Neural progenitor cell (in vitro differentiated cells): ENCODE data around the gene NUAK2. TPM values are rescaled to one million over a fixed set of nuclear protein-coding genes. Genes with fewer than 3 reads are reported as not detected.

Experiments
- DNase-seq: peaks from one replicate; pipeline ENCODE4 v3.0.0-alpha.2; 2016; ENCODE audit warnings: low spot score
- H2AFZ ChIP-seq: fragments of 200-600 bp; sonication (generic); replicated peaks from 2 replicates; pipeline ENCODE4 v1.6.1; 2016; ENCODE audit warnings: antibody characterized with exemption
- H3F3A ChIP-seq: fragments of 200-600 bp; sonication (generic); 2 replicates; pipeline ENCODE4 v1.6.1; 2016; ENCODE audit warnings: antibody characterized with exemption, low read depth
- H3K27ac ChIP-seq: fragments of 200-600 bp; sonication (generic); 2 replicates; pipeline ENCODE4 v1.5.1; 2016; ENCODE audit warnings: mild to moderate bottlenecking
- H3K27me3 ChIP-seq: fragments of 200-600 bp; sonication (generic); 2 replicates; pipeline ENCODE4 v1.6.1; 2016; ENCODE audit warnings: mild to moderate bottlenecking, moderate library complexity
- H3K36me3 ChIP-seq: fragments of 200-600 bp; sonication (generic); 2 replicates; pipeline ENCODE4 v1.5.1; 2016
- H3K4me1 ChIP-seq: fragments of 200-600 bp; sonication (generic); 2 replicates; pipeline ENCODE4 v1.6.1; 2016; ENCODE audit warnings: mixed run types
- H3K4me2 ChIP-seq: fragments of 200-600 bp; sonication (generic); 2 replicates; pipeline ENCODE4 v1.6.1; 2016
- H3K4me3 ChIP-seq: fragments of 200-600 bp; sonication (generic); 2 replicates; pipeline ENCODE4 v1.5.1; 2016
- H3K79me2 ChIP-seq: fragments of 200-600 bp; sonication (generic); 2 replicates; pipeline ENCODE4 v1.6.1; 2016; ENCODE audit warnings: low read depth
- H3K9ac ChIP-seq: fragments of 200-600 bp; sonication (generic); 2 replicates; pipeline ENCODE4 v1.6.1; 2016
- H3K9me3 ChIP-seq: fragments of 200-600 bp; sonication (generic); 2 replicates; pipeline ENCODE4 v1.5.1; 2016; ENCODE audit warnings: low read depth
- H4K20me1 ChIP-seq: fragments of 200-600 bp; sonication (generic); 2 replicates; pipeline ENCODE4 v1.6.1; 2016; ENCODE audit warnings: low read depth
- H3K27ac Mint-ChIP-seq: 3 replicates; pipeline ENCODE4 v1.8.0; 2021; ENCODE audit warnings: mixed read lengths
- H3K27me3 Mint-ChIP-seq: 2 replicates; pipeline ENCODE4 v1.8.0; 2022; ENCODE audit warnings: low read depth, mild to moderate bottlenecking, inconsistent platforms, moderate library complexity, mixed read lengths; ENCODE audit not compliant: insufficient read depth
- H3K36me3 Mint-ChIP-seq: 3 replicates; pipeline ENCODE4 v1.8.0; 2021; ENCODE audit warnings: mixed read lengths
- H3K4me1 Mint-ChIP-seq: 3 replicates; pipeline ENCODE4 v1.8.0; 2021; ENCODE audit warnings: mixed read lengths
- H3K4me3 Mint-ChIP-seq: 3 replicates; pipeline ENCODE4 v1.8.0; 2021; ENCODE audit warnings: mild to moderate bottlenecking, moderate library complexity, mixed read lengths
- H3K9me3 Mint-ChIP-seq: 3 replicates; pipeline ENCODE4 v1.8.0; 2020; ENCODE audit warnings: mixed read lengths
- CTCF ChIP-seq: fragments of 200-600 bp; sonication (generic); IDR thresholded peaks from 2 replicates; pipeline ENCODE4 v1.5.1; 2017; ENCODE audit warnings: antibody characterized with exemption, mild to moderate bottlenecking
- EZH2 ChIP-seq: fragments of 200-600 bp; sonication (generic); IDR thresholded peaks from 2 replicates; pipeline ENCODE4 v1.6.1; 2017; ENCODE audit warnings: antibody characterized with exemption, mild to moderate bottlenecking, moderate library complexity
- EZH2phosphoT487 ChIP-seq: fragments of 200-600 bp; sonication (generic); IDR thresholded peaks from 2 replicates; pipeline ENCODE4 v1.6.1; 2017; ENCODE audit warnings: antibody characterized with exemption
- total RNA-seq: library from RNA; depleted of rRNA; stranded (reverse); fragments of >200 nt; gene quantifications from 2 replicates; pipeline ENCODE4 v1.2.3, GENCODE V29; 2015; ENCODE audit warnings: low replicate concordance

Gene NUAK2
- total RNA-seq, 1 donor from 2014 or later: 29.4 TPM

GRCh38 chr1:205259324-205259832 lies 62.2 kb downstream of the NUAK2 start:
- Histone ChIP-seq H3K4me3 (no peak overlapping the region), H3K36me3 (no peaks in the 10 kb centered on the region), H3K27me3 (no peaks in the 10 kb centered on the region), H3K27ac (no peak overlapping the region), H3K9me3 (no peaks in the 10 kb centered on the region), H3K4me2 (no peak overlapping the region), H3K79me2 (no peaks in the 10 kb centered on the region), H3K9ac (no peak overlapping the region), H3K4me1 (peaks cover 31% of the 10 kb centered on the region), H2AFZ (no peak overlapping the region), H3F3A (peaks cover 3% of the 10 kb centered on the region), H4K20me1 (peaks cover 18% of the 10 kb centered on the region)
- TF ChIP-seq EZH2phosphoT487 (no peak), CTCF (no peak), EZH2 (no peak)
- Mint-ChIP-seq H3K4me1 (peaks cover 26% of the 10 kb centered on the region), H3K27me3 (no peaks in the 10 kb centered on the region), H3K9me3 (no peaks in the 10 kb centered on the region), H3K27ac (no peak overlapping the region), H3K4me3 (no peak overlapping the region), H3K36me3 (no peaks in the 10 kb centered on the region)
- no peak for DNase-seq

- H3K27ac ChIP-seq: no peak overlapping the region
- H3K4me2 ChIP-seq: no peak overlapping the region
- no peak for DNase-seq
Observed at GRCh38 chr1:205258719-205259118, 62.8 kb downstream of the NUAK2 start.

GRCh38 chr1:205258261-205258691 lies 63.3 kb downstream of the NUAK2 start:
- Mint-ChIP-seq H3K4me3 (no peak overlapping the region), H3K27me3 (peaks cover 2% of the 10 kb centered on the region), H3K4me1 (peaks cover 26% of the 10 kb centered on the region), H3K27ac (no peak overlapping the region), H3K9me3 (no peaks in the 10 kb centered on the region), H3K36me3 (no peaks in the 10 kb centered on the region)
- Histone ChIP-seq H3K27ac (no peak overlapping the region), H4K20me1 (peaks cover 18% of the 10 kb centered on the region), H3K36me3 (no peaks in the 10 kb centered on the region), H3K9ac (no peak overlapping the region), H3K4me3 (no peak overlapping the region), H3K27me3 (no peaks in the 10 kb centered on the region), H3F3A (peaks cover 3% of the 10 kb centered on the region), H3K79me2 (no peaks in the 10 kb centered on the region), H3K4me1 (peaks cover 31% of the 10 kb centered on the region), H3K4me2 (no peak overlapping the region), H3K9me3 (no peaks in the 10 kb centered on the region), H2AFZ (no peak overlapping the region)
- TF ChIP-seq CTCF (no peak), EZH2 (no peak)
- no peak for DNase-seq

More at GRCh38 chr1:205258719-205259118, 62.8 kb downstream of the NUAK2 start:
- no peaks in the 10 kb centered on the region for H3K27me3 ChIP-seq
- H3K9me3 Mint-ChIP-seq: no peaks in the 10 kb centered on the region
- peaks cover 31% of the 10 kb centered on the region for H3K4me1 ChIP-seq
- peak overlapping the region; percentile 54 for H3K27ac Mint-ChIP-seq
- no peaks in the 10 kb centered on the region for H3K36me3 Mint-ChIP-seq
- no peaks in the 10 kb centered on the region for H3K79me2 ChIP-seq
- no peaks in the 10 kb centered on the region for H3K36me3 ChIP-seq
- no peak overlapping the region for H3K4me3 ChIP-seq
- no peak for TF ChIP-seq EZH2
- no peak for TF ChIP-seq EZH2phosphoT487
- no peak for TF ChIP-seq CTCF
- H2AFZ ChIP-seq: no peak overlapping the region
- H3K4me1 Mint-ChIP-seq: peaks cover 26% of the 10 kb centered on the region
- H3K27me3 Mint-ChIP-seq: peaks cover 2% of the 10 kb centered on the region
- peaks cover 3% of the 10 kb centered on the region for H3F3A ChIP-seq
- no peak overlapping the region for H3K4me3 Mint-ChIP-seq
- peaks cover 18% of the 10 kb centered on the region for H4K20me1 ChIP-seq
- H3K9me3 ChIP-seq: no peaks in the 10 kb centered on the region
- H3K9ac ChIP-seq: no peak overlapping the region
